SK-N-SH (cell line): Measurements from ENCODE around the gene KANK3. TPM values are rescaled to one million over a fixed set of nuclear protein-coding genes. Genes with fewer than 3 reads are reported as not detected.

Experiments used
- CTCF ChIA-PET: fragments of 300-600, 350-600 bp; formaldehyde crosslinking; extraction: SDS; loops from one replicate; lab custom pipeline; 2021; lab: Yijun Ruan, JAX
- POLR2A ChIA-PET: fragments of 350-600 bp; sonication (Branson Sonifier 250); formaldehyde crosslinking; extraction: SDS; loops from one replicate; lab custom pipeline; 2020; ENCODE audit warnings: antibody characterized with exemption, inconsistent platforms; lab: Yijun Ruan, JAX
- DNase-seq: peaks from one replicate; pipeline ENCODE4 v3.0.0; 2012
- H2AFZ ChIP-seq: fragments of 200-600 bp; sonication (generic); 2 replicates; pipeline ENCODE4 v1.8.1; 2016; ENCODE audit warnings: antibody characterized with exemption, mild to moderate bottlenecking, low read depth
- H3F3A ChIP-seq: fragments of 200-600 bp; sonication (generic); replicated peaks from 2 replicates; pipeline ENCODE3; 2016; ENCODE audit warnings: antibody characterized with exemption, mild to moderate bottlenecking; ENCODE audit not compliant: insufficient read depth
- H3K27ac ChIP-seq, 2 experiments: fragments of 200-500 bp in 1 of 2; fragments of 200-600 bp in 1 of 2; sonication (Bioruptor generic) in 1 of 2; sonication (generic), shearing (Covaris generic) in 1 of 2; 2 replicates each; pipeline versions ENCODE4 v1.5.1 to v1.6.1; 2014 to 2016; ENCODE audit warnings: low read depth in 2 of 2, inconsistent platforms in 1 of 2, low read length in 1 of 2, mild to moderate bottlenecking in 1 of 2, mixed read lengths in 1 of 2
- H3K27me3 ChIP-seq: fragments of 200-600 bp; sonication (generic), shearing (Covaris generic); 2 replicates; pipeline ENCODE4 v1.6.1; 2016; ENCODE audit warnings: mixed run types; ENCODE audit not compliant: insufficient read depth
- H3K36me3 ChIP-seq, 2 experiments: fragments of 200-500 bp in 1 of 2; fragments of 200-600 bp in 1 of 2; sonication (Bioruptor generic) in 1 of 2; sonication (generic) in 1 of 2; replicated peaks in 1 of 2; 2 replicates each; pipeline versions ENCODE3 to v1.5.1; 2014 to 2016; ENCODE audit warnings: low read length in 1 of 2, mild to moderate bottlenecking in 1 of 2; ENCODE audit not compliant: insufficient read depth in 2 of 2, control insufficient read depth in 1 of 2
- H3K4me1 ChIP-seq, 2 experiments: fragments of 200-500 bp in 1 of 2; fragments of 200-600 bp in 1 of 2; sonication (Bioruptor generic) in 1 of 2; sonication (generic), shearing (Covaris generic) in 1 of 2; 2 replicates each; pipeline versions ENCODE4 v1.5.1 to v1.6.1; 2014 to 2016; ENCODE audit warnings: low read depth in 1 of 2, low read length in 1 of 2, mixed run types in 1 of 2; ENCODE audit not compliant: insufficient read depth in 2 of 2, control insufficient read depth in 1 of 2
- H3K4me2 ChIP-seq: fragments of 200-600 bp; sonication (generic), shearing (Covaris generic); 2 replicates; pipeline ENCODE4 v1.6.1; 2017; ENCODE audit warnings: mixed run types
- H3K4me3 ChIP-seq, 2 experiments: fragments of 200-500 bp in 1 of 2; fragments of 200-600 bp in 1 of 2; sonication (Bioruptor generic) in 1 of 2; sonication (generic), shearing (Covaris generic) in 1 of 2; 2 replicates each; pipeline versions ENCODE4 v1.5.1 to v1.8.1; 2014 to 2016; ENCODE audit warnings: low read depth in 2 of 2, inconsistent platforms in 1 of 2, low read length in 1 of 2, mild to moderate bottlenecking in 1 of 2, mixed read lengths in 1 of 2, moderate library complexity in 1 of 2
- H3K79me2 ChIP-seq: fragments of 200-600 bp; sonication (generic); 2 replicates; pipeline ENCODE4 v1.8.1; 2017; ENCODE audit warnings: mild to moderate bottlenecking; ENCODE audit not compliant: insufficient read depth
- H3K9ac ChIP-seq: fragments of 200-600 bp; sonication (generic); 2 replicates; pipeline ENCODE4 v1.6.1; 2017; ENCODE audit warnings: mixed run types
- H3K9me2 ChIP-seq: fragments of 200-600 bp; sonication (generic); 2 replicates; pipeline ENCODE4 v1.6.1; 2017; ENCODE audit warnings: mixed run types
- H3K9me3 ChIP-seq: fragments of 200-600 bp; sonication (generic); 2 replicates; pipeline ENCODE4 v1.6.1; 2017; ENCODE audit warnings: mixed run types, mild to moderate bottlenecking, moderate library complexity
- H4K20me1 ChIP-seq: fragments of 200-600 bp; sonication (generic); 2 replicates; pipeline ENCODE4 v1.6.1; 2017; ENCODE audit warnings: mild to moderate bottlenecking, mixed run types; ENCODE audit not compliant: insufficient read depth
- CHD2 ChIP-seq: fragments of 150-350 bp; IDR thresholded peaks from 2 replicates; pipeline ENCODE4 v1.6.1; 2018; ENCODE audit warnings: low read length; ENCODE audit not compliant: partially characterized antibody
- CTCF ChIP-seq: fragments of 200-600 bp; sonication (generic); IDR thresholded peaks from 2 replicates; pipeline ENCODE4 v1.6.1; 2017; ENCODE audit warnings: antibody characterized with exemption, mild to moderate bottlenecking, moderate library complexity
- ELF1 ChIP-seq: IDR thresholded peaks from 2 replicates; pipeline ENCODE4 v1.4.0; 2012
- FOSL2 ChIP-seq: IDR thresholded peaks from 2 replicates; pipeline ENCODE4 v1.4.0; 2012; ENCODE audit warnings: low read depth, mild to moderate bottlenecking, moderate library complexity, borderline replicate concordance
- GABPA ChIP-seq: IDR thresholded peaks from 2 replicates; pipeline ENCODE4 v1.4.0; 2012; ENCODE audit warnings: low read depth, mild to moderate bottlenecking
- GATA2 ChIP-seq: sonication (generic); formaldehyde crosslinking; IDR thresholded peaks from 2 replicates; pipeline ENCODE4 v1.5.0; 2020; ENCODE audit warnings: mild to moderate bottlenecking, missing genetic modification reagents
- JUND ChIP-seq: IDR thresholded peaks from 2 replicates; pipeline ENCODE4 v1.4.0; 2012
- MXI1 ChIP-seq: IDR thresholded peaks from 2 replicates; pipeline ENCODE4 v1.6.1; 2012; ENCODE audit warnings: mild to moderate bottlenecking, low read depth, low read length, improper control_type of control experiment
- NFIC ChIP-seq: IDR thresholded peaks from 2 replicates; pipeline ENCODE4 v1.4.0; 2012; ENCODE audit warnings: borderline replicate concordance
- NRF1 ChIP-seq: IDR thresholded peaks from 2 replicates; pipeline ENCODE4 v1.6.1; 2012; ENCODE audit warnings: low read depth, mild to moderate bottlenecking, low read length
- PBX3 ChIP-seq: IDR thresholded peaks from 2 replicates; pipeline ENCODE4; 2012
- RAD21 ChIP-seq: IDR thresholded peaks from 2 replicates; pipeline ENCODE4 v1.6.1; 2012; ENCODE audit warnings: mild to moderate bottlenecking, low read length
- RXRA ChIP-seq: IDR thresholded peaks from 2 replicates; pipeline ENCODE4 v1.4.0; 2012; ENCODE audit warnings: low read depth, mild to moderate bottlenecking, borderline replicate concordance
- SMC3 ChIP-seq: IDR thresholded peaks from 2 replicates; pipeline ENCODE4 v1.6.1; 2012; ENCODE audit warnings: low read depth, low read length, improper control_type of control experiment
- TAF1 ChIP-seq: IDR thresholded peaks from 2 replicates; pipeline ENCODE4 v1.6.1; 2012; ENCODE audit warnings: low read depth, mild to moderate bottlenecking, low read length, moderate library complexity, borderline replicate concordance
- TEAD4 ChIP-seq: IDR thresholded peaks from 2 replicates; pipeline ENCODE4 v1.4.0; 2012; ENCODE audit warnings: mild to moderate bottlenecking, borderline replicate concordance; ENCODE audit not compliant: insufficient read depth
- USF1 ChIP-seq: IDR thresholded peaks from 2 replicates; pipeline ENCODE4 v1.4.0; 2012; ENCODE audit warnings: low read depth, borderline replicate concordance
- USF2 ChIP-seq: fragments of 150-350 bp; IDR thresholded peaks from 2 replicates; pipeline ENCODE4 v1.6.1; 2017; ENCODE audit warnings: antibody characterized with exemption, low read length, low read depth, borderline replicate concordance
- WGBS: methylation state at CpG from one replicate; pipeline ENCODE4 v1.1.6; 2017; ENCODE audit warnings: low lambda C conversion rate; 5-methylcytosine and 5-hydroxymethylcytosine counted together
- polyA plus RNA-seq, 3 experiments: library from polyadenylated mRNA; depleted of rRNA; stranded (reverse); fragments of >200 nt; gene quantifications; 2 replicates each; pipeline ENCODE4 v1.2.3, GENCODE V29; 2012
- TF ChIP-seq, protein P1 (sequence below): IDR thresholded peaks from 2 replicates; pipeline ENCODE4 v1.4.0; 2012; ENCODE audit warnings: low read depth, borderline replicate concordance

The KANK3 gene
- polyA plus RNA-seq, 1 of the 3 experiments (the other 2 are of a cell fraction), result 0.51 TPM

DNA sequence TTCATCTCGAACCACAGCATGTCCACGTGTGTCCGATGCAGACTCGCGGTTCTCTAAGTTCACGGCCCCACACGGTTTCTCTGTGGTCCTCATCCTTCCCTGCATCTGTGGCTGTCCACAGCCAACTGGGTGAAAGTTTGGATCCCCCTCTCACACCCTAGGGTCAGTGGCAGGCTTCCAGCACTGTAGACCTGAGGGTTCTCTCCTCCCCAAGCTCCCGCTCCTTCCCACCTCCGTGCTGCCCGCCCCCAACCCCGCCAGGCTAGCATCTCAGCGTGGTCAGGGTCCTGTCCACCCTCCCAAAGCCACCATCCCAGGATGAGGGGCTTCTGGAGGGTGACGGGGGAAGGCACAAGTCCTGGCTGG, 23.9 kb upstream of the KANK3 start:
- Histone ChIP-seq H3K27ac (peak overlapping the region; percentile 29 to 81; a peak in 3 of 4 replicates), H3K4me3 (peak overlapping the region in 1 of 2 experiments; percentile 53; a peak in 1 of 4 replicates)
- CTCF ChIA-PET, result interaction anchor here (0.7 to 5.0 kb wide), 4 partner anchors 12 to 214 kb away, joined by 3 to 51 read pairs (median 4); no protein-coding TSS in a partner anchor

More for the DNA sequence above, 23.9 kb upstream of the KANK3 start:
- POLR2A ChIA-PET, result interaction anchor here (1.3 kb wide), 1 partner anchor 147 kb away, joined by 3 read pairs; the partner anchor contains the start of gene ZNF414
- Histone ChIP-seq H3K4me1 (peaks cover 27 to 35% of the 10 kb centered on the region in 2 experiments; a peak in 3 of 4 replicates), H2AFZ (no peak overlapping the region), H3K79me2 (peaks cover 9% of the 10 kb centered on the region; the same call in 1 of the 2 replicates), H4K20me1 (no peaks in the 10 kb centered on the region), H3K9ac (no peak overlapping the region), H3K9me3 (no peaks in the 10 kb centered on the region), H3K27me3 (no peaks in the 10 kb centered on the region), H3F3A (peaks cover 21% of the 10 kb centered on the region), H3K9me2 (no peaks in the 10 kb centered on the region), H3K36me3 (peaks cover 0 to 7% of the 10 kb centered on the region in 2 experiments), H3K4me2 (peak overlapping the region; percentile 97)
- no peak for DNase-seq
- TF ChIP-seq CTCF, result no peak
- TF ChIP-seq, protein P1, sequence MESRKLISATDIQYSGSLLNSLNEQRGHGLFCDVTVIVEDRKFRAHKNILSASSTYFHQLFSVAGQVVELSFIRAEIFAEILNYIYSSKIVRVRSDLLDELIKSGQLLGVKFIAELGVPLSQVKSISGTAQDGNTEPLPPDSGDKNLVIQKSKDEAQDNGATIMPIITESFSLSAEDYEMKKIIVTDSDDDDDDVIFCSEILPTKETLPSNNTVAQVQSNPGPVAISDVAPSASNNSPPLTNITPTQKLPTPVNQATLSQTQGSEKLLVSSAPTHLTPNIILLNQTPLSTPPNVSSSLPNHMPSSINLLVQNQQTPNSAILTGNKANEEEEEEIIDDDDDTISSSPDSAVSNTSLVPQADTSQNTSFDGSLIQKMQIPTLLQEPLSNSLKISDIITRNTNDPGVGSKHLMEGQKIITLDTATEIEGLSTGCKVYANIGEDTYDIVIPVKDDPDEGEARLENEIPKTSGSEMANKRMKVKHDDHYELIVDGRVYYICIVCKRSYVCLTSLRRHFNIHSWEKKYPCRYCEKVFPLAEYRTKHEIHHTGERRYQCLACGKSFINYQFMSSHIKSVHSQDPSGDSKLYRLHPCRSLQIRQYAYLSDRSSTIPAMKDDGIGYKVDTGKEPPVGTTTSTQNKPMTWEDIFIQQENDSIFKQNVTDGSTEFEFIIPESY, result no peak
- TF ChIP-seq ELF1, result no peak
- no peak for TF ChIP-seq RXRA
- no peak for TF ChIP-seq USF1
- TF ChIP-seq NFIC, result no peak
- no peak for TF ChIP-seq RAD21
- no peak for TF ChIP-seq USF2
- TF ChIP-seq GATA2 (CRISPR knock-in tag), result no peak
- no peak for TF ChIP-seq TAF1
- TF ChIP-seq FOSL2, result no peak
- no peak for TF ChIP-seq SMC3
- TF ChIP-seq GABPA, result no peak
- TF ChIP-seq MXI1, result no peak
- TF ChIP-seq TEAD4, result no peak
- TF ChIP-seq PBX3, result no peak
- TF ChIP-seq JUND, result no peak
- TF ChIP-seq CHD2, result no peak
- TF ChIP-seq NRF1, result no peak
- 65% methylated on average over 10 of the region's 13 CpGs for WGBS
